OCI-LY1 (cell line): ENCODE data around the gene CHST15.

ENCODE experiments used
- CTCF ChIP-seq: fragments of 200-600 bp; sonication (generic), shearing (Covaris generic); IDR thresholded peaks from 2 replicates; pipeline ENCODE4 v1.5.1; 2017; ENCODE audit warnings: mild to moderate bottlenecking, antibody characterized with exemption, low read length, moderate library complexity, mixed read lengths
- EZH2 ChIP-seq: fragments of 200-600 bp; sonication (generic), shearing (Covaris generic); IDR thresholded peaks from 2 replicates; pipeline ENCODE4 v1.8.0; 2017; ENCODE audit warnings: borderline replicate concordance, mixed run types, mild to moderate bottlenecking, antibody characterized with exemption, low read length, moderate library complexity, mixed read lengths

- no peak for TF ChIP-seq CTCF
- TF ChIP-seq EZH2, result no peak
These were observed 25.8 kb upstream of the CHST15 start for GRCh38 chr10:124119216-124119615.
